Esophagus muscularis mucosa (tissue), 3 donors: ENCODE measurements around the gene CSK.

ENCODE experiments used
- CTCF ChIP-seq, 3 experiments: fragments of 200-600 bp in 2 of 3; fragments of 450-650 bp in 1 of 3; sonication (generic) in 2 of 3; IDR thresholded peaks; one replicate each; pipeline ENCODE4 v1.5.1; 2017 to 2019; ENCODE audit warnings: antibody characterized with exemption in 3 of 3, mild to moderate bottlenecking in 2 of 3, moderate library complexity in 1 of 3
- POLR2A ChIP-seq: fragments of 450-650 bp; IDR thresholded peaks from one replicate; pipeline ENCODE4 v1.6.1; 2017; ENCODE audit warnings: antibody characterized with exemption, moderate library complexity, mild to moderate bottlenecking, low read depth

GRCh38 chr15:74851960-74852359 is 70.1 kb downstream of the CSK start:
- TF ChIP-seq CTCF (IDR thresholded peaks at IDR 0.05) (no peak), POLR2A (no peak)
